22Rv1 (cell line): Measurements from ENCODE around the gene PPIL6.

Experiments
- H3K27ac ChIP-seq: fragments of 450-650 bp; 2 replicates; pipeline ENCODE4 v1.5.1; 2017
- ZFX ChIP-seq: fragments of 450-650 bp; IDR thresholded peaks from 2 replicates; pipeline ENCODE4 v1.6.1; 2017; ENCODE audit warnings: antibody characterized with exemption, borderline replicate concordance
- TF ChIP-seq, protein P1 (sequence below): fragments of 450-650 bp; IDR thresholded peaks from 2 replicates; pipeline ENCODE4 v1.5.1; 2017; ENCODE audit warnings: mild to moderate bottlenecking

PPIL6 gene

DNA sequence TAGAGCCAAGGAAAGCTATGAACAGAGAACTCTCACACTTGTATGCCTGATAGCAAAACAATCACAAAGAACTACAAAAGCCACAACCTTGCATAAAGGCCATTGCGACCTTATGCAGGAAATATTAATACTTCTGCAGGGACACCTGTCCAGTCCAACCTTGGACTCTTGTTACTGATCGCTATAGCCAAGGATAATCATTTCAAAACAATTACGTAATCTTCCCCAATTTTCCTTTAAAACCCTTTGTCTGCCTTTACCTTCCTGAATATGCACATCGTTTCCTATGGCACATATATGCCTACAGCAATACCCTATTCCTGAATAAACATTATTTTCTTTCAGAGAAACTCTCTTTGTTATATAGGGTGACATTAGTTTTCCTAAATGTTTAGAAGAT is 22.8 kb downstream of the PPIL6 start:
- TF ChIP-seq, protein P1, sequence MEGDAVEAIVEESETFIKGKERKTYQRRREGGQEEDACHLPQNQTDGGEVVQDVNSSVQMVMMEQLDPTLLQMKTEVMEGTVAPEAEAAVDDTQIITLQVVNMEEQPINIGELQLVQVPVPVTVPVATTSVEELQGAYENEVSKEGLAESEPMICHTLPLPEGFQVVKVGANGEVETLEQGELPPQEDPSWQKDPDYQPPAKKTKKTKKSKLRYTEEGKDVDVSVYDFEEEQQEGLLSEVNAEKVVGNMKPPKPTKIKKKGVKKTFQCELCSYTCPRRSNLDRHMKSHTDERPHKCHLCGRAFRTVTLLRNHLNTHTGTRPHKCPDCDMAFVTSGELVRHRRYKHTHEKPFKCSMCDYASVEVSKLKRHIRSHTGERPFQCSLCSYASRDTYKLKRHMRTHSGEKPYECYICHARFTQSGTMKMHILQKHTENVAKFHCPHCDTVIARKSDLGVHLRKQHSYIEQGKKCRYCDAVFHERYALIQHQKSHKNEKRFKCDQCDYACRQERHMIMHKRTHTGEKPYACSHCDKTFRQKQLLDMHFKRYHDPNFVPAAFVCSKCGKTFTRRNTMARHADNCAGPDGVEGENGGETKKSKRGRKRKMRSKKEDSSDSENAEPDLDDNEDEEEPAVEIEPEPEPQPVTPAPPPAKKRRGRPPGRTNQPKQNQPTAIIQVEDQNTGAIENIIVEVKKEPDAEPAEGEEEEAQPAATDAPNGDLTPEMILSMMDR: no peak
- H3K27ac ChIP-seq: no peak overlapping the region

GRCh38 chr6:109411034-109411433 is 29.4 kb downstream of the PPIL6 start:
- H3K27ac ChIP-seq: no peak overlapping the region
- TF ChIP-seq, protein P1: no peak
- TF ChIP-seq ZFX: no peak

DNA sequence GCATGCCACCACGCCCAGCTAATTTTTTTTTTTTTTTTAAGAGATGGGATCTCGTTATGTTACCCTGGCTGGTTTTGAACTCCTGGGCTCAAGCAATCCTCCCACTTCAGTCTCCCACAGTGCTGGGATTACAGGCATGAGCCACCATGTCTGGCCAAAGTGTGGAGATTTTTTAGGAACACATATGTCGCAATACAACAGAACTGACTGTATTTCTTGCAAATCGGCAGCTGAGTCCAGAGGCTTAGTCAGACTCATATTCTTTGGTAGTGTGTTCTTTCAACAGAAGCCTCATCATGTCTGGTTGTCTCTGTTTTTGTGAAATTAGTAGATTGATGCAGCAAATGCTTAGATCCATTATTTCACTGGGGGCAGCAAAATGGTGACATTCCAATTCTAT is 34.2 kb downstream of the PPIL6 start:
- no peak for TF ChIP-seq ZFX
- TF ChIP-seq, protein P1: no peak
- H3K27ac ChIP-seq: no peak overlapping the region

- H3K27ac ChIP-seq: no peak overlapping the region
- TF ChIP-seq ZFX: no peak
- TF ChIP-seq, protein P1: peak; percentile 64
Observed at GRCh38 chr6:109397020-109397419, 43.4 kb downstream of the PPIL6 start.

- no peak for TF ChIP-seq ZFX
- TF ChIP-seq, protein P1: no peak
- no peak overlapping the region for H3K27ac ChIP-seq
Observed at GRCh38 chr6:109396046-109396718, 44.2 kb downstream of the PPIL6 start.

DNA sequence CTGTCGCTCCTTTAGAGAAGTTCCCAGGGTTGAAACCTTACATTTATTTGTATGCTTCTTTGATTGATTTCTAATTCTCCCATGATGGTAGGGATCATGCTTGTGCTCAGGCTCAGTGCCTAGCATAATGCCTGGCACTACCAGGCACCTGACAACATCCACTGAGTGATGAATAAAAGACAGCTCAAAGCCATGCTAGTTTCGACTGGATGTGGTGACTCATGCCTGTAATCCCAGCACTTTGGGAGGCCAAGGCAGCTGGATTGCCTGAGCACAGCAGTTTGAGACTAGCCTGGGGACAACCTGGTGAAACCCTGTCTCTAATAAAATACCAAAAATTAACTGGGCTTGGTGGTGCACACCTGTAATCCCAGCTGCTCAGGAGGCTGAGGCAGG is 46.5 kb downstream of the PPIL6 start:
- no peak for TF ChIP-seq ZFX
- no peak overlapping the region for H3K27ac ChIP-seq

DNA sequence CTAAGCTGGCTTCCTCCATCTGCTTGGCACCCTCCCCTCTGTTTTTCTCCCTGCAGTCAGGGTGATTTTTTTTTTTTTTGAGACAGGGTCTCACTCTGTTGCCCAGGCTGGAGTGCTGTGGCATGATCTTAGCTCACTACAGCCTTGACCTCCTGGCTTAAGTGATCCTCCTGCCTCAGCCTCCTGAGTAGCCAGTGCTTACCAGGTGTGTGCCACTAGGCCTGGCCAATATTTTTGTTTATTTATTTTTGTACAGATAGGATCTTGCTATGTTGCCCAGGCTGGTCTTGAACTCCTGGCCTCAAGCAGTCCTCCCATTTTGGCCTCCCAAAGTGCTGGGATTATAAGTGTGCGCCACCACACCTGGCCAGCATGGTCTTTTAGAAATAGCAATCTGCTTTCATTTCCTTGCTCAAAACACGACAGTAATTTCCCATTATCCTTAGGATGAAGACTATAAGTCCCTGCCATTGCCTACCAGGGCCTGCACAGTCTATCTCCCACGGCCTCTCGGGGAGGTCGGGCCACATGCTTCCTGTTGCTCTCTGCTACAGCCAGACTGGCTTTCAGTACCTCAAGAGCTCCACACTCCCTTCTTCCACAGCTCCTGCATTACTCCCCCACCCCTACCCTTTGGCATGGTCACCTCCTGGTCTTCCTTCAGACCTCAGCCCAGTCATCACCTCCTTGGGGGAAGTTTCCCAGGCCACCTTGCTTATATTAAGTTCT is 47.1 kb downstream of the PPIL6 start:
- no peak overlapping the region for H3K27ac ChIP-seq
- TF ChIP-seq ZFX: no peak
- TF ChIP-seq, protein P1: no peak
